Chondrocyte (in vitro differentiated cells): ENCODE data around the gene SLC6A13. TPM values are rescaled to one million over a fixed set of nuclear protein-coding genes. Genes with fewer than 3 reads are reported as not detected.

Experiments
- DNase-seq: peaks from one replicate; pipeline ENCODE4 v3.0.0; 2021; ENCODE audit warnings: mixed read lengths, low spot score
- H3K27ac Mint-ChIP-seq: one replicate; pipeline ENCODE4 v1.8.0; 2021; ENCODE audit warnings: mild to moderate bottlenecking, moderate library complexity, mixed read lengths; ENCODE audit not compliant: unreplicated experiment
- H3K27me3 Mint-ChIP-seq: 2 replicates; pipeline ENCODE4 v1.8.0; 2021; ENCODE audit warnings: low read depth, mixed read lengths
- H3K36me3 Mint-ChIP-seq: 2 replicates; pipeline ENCODE4 v1.8.0; 2021; ENCODE audit warnings: low read depth, mixed read lengths
- H3K4me1 Mint-ChIP-seq: 2 replicates; pipeline ENCODE4 v1.8.0; 2021; ENCODE audit warnings: low read depth, mild to moderate bottlenecking, mixed read lengths
- H3K4me3 Mint-ChIP-seq: one replicate; pipeline ENCODE4 v1.8.0; 2021; ENCODE audit warnings: mild to moderate bottlenecking, moderate library complexity, mixed read lengths; ENCODE audit not compliant: unreplicated experiment
- H3K9me3 Mint-ChIP-seq: 2 replicates; pipeline ENCODE4 v1.8.0; 2021; ENCODE audit warnings: low read depth, mixed read lengths
- total RNA-seq: library from RNA; stranded (reverse); gene quantifications from 3 replicates; pipeline ENCODE4 v1.2.1, GENCODE V29; 2021
- TF ChIP-seq, protein P1 (sequence below): fragments of 200-600 bp; sonication (generic); IDR thresholded peaks from 2 replicates; pipeline ENCODE4 v1.5.0; 2021; ENCODE audit warnings: antibody characterized with exemption, mild to moderate bottlenecking, moderate library complexity

The SLC6A13 gene
- total RNA-seq, 1 donor from 2014 or later: 0.37 TPM

DNA sequence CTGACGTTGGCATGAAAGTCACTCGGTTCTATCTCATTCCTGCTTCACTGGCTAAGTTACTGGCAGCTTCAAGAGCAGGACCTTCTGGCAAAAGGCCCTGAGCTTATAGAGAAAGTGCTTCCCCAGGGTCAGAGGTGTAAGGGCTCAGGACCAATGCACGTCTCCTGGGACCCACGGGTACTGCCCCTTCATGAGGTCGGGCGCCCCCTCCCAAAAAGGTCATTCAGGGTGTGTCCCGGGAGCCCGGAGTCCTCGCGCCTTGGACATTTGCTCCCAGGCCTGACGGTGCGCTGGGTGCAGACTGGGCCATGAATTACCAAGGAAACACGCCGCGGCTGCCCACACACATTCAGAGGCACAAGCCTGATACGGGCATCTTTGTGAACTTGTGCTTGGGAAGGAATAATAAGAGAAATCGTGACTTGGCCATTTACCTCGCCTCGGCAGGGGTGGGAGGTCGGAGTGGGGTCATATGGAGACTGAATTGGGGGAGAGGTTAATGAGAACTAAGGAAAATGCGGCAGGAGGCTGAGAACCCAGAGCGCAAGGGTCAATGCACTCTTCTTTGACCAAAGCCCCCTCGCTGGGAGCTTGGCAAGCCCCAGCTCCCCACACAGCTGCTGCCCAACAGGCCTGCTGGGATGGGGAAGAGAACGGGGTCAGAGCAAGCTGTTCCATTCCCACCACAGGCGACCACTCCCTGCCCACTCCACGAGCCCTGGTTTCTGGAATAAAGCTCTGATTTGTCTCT, 33.0 kb downstream of the SLC6A13 start:
- Mint-ChIP-seq H3K9me3 (no peaks in the 10 kb centered on the region), H3K27me3 (peaks cover 51% of the 10 kb centered on the region), H3K4me1 (peaks cover 4% of the 10 kb centered on the region), H3K36me3 (no peaks in the 10 kb centered on the region), H3K4me3 (no peak overlapping the region), H3K27ac (no peak overlapping the region)
- DNase-seq: no peak
- TF ChIP-seq, protein P1, sequence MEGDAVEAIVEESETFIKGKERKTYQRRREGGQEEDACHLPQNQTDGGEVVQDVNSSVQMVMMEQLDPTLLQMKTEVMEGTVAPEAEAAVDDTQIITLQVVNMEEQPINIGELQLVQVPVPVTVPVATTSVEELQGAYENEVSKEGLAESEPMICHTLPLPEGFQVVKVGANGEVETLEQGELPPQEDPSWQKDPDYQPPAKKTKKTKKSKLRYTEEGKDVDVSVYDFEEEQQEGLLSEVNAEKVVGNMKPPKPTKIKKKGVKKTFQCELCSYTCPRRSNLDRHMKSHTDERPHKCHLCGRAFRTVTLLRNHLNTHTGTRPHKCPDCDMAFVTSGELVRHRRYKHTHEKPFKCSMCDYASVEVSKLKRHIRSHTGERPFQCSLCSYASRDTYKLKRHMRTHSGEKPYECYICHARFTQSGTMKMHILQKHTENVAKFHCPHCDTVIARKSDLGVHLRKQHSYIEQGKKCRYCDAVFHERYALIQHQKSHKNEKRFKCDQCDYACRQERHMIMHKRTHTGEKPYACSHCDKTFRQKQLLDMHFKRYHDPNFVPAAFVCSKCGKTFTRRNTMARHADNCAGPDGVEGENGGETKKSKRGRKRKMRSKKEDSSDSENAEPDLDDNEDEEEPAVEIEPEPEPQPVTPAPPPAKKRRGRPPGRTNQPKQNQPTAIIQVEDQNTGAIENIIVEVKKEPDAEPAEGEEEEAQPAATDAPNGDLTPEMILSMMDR: no peak

- Mint-ChIP-seq H3K36me3 (no peaks in the 10 kb centered on the region), H3K27me3 (peaks cover 51% of the 10 kb centered on the region), H3K27ac (no peak overlapping the region), H3K4me1 (peaks cover 4% of the 10 kb centered on the region), H3K4me3 (no peak overlapping the region), H3K9me3 (no peaks in the 10 kb centered on the region)
- no peak for DNase-seq
- TF ChIP-seq, protein P1: no peak
These were observed 33.8 kb downstream of the SLC6A13 start for GRCh38 chr12:228846-229200.

- Mint-ChIP-seq H3K36me3 (no peaks in the 10 kb centered on the region), H3K4me1 (peaks cover 4% of the 10 kb centered on the region), H3K9me3 (no peaks in the 10 kb centered on the region), H3K27me3 (peaks cover 51% of the 10 kb centered on the region), H3K4me3 (no peak overlapping the region), H3K27ac (no peak overlapping the region)
- TF ChIP-seq, protein P1: no peak
- no peak for DNase-seq
These were observed 34.5 kb downstream of the SLC6A13 start for GRCh38 chr12:227923-228845.

DNA sequence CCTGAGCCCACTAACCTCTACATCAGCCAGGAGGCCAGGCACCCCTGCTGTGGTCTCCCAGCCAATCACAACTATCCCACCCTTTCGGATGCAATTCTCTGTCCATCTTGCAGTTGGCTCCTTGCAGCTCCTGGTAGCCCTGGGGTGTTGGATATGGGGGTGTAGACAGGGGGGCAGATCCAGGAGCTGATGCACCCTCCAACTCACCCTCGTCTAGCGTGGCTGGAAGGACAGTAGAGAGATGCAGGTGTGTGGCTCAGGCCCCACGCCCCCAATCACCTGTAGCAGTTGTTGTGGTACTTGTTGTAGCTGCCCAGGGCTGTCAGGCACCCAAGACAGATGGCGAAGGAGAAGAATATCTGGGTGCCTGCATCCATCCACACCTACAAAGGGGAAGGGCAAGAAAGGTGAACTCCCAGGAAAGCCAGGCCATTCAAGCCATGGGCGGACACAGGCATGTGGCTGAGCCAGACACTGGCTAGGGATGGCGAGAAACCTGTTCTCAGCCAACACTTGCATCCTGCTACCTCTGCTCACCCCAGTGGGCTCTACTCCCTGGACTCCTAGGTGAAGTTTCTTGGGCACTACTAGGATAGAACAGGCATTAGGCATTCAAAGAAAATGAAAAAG, 35.2 kb downstream of the SLC6A13 start:
- H3K9me3 Mint-ChIP-seq: no peaks in the 10 kb centered on the region
- H3K27me3 Mint-ChIP-seq: peaks cover 49% of the 10 kb centered on the region
- H3K4me3 Mint-ChIP-seq: no peak overlapping the region
- no peak overlapping the region for H3K27ac Mint-ChIP-seq
- TF ChIP-seq, protein P1: no peak
- H3K36me3 Mint-ChIP-seq: no peaks in the 10 kb centered on the region
- DNase-seq: no peak
- peaks cover 4% of the 10 kb centered on the region for H3K4me1 Mint-ChIP-seq

DNA sequence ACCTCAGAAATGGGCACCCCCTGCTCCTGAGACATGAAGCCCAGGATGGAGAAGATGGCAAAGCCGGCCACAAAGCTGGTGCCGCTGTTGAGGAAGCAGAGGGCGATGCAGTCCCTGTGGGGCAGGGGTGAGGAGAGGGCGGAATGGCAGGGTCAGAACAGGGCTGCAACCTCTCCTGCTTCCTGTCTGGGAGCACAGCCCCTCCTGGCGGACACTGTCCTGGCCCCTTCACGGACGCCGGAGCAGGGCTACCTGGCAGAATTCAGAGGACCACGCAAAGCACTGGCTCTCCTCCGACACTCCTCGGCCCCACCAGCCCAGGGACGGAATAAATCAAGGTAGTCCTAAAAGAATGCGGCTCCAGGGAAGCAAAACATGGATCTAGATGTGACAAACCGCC, 36.2 kb downstream of the SLC6A13 start:
- no peaks in the 10 kb centered on the region for H3K36me3 Mint-ChIP-seq
- peaks cover 4% of the 10 kb centered on the region for H3K4me1 Mint-ChIP-seq
- no peaks in the 10 kb centered on the region for H3K9me3 Mint-ChIP-seq
- peaks cover 45% of the 10 kb centered on the region for H3K27me3 Mint-ChIP-seq
- no peak overlapping the region for H3K27ac Mint-ChIP-seq
- DNase-seq: no peak
- TF ChIP-seq, protein P1: no peak
- H3K4me3 Mint-ChIP-seq: no peak overlapping the region
